ENCODE measurements around the gene ZBTB45. TPM values are rescaled to one million over a fixed set of nuclear protein-coding genes. Genes with fewer than 3 reads are reported as not detected.

Gene ZBTB45
- polyA plus RNA-seq, 3 donors: 2.2 to 5.3 (median 2.6) TPM

DNA sequence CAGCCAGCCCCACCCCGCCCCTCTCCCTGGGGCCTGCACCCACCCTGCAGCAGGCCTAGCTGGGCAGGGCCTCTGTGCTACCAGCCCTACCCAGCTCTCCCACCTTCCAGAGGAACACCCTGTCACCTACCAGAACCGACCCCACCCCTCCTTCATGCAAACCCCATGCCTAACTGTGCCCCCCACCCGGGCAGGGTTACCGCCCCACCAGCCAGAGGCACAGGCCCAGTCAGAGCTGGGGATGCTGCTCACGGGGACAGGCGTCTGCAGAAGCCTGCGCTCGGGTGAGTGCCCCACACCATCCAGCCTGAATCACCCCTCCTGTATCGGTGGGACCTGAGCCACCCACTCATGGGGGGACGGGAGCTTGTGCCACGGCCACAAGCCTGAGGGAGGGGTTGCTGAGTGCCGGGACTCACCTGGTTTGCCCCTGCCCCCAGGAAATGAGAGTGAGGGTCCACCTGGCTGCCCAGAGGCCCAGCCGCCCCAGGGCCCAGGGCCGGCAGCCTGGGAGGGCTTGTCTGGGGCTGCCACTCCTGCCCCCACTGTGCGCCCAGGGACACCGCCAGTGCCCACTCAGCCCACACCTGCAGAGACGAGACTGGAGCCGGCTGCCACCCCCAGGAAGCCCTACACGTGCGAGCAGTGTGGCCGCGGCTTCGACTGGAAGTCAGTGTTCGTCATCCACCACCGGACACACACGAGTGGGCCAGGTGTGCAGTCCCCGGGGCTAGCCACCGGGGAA, 39.7 kb downstream of the ZBTB45 start:
- no peaks in the 10 kb centered on the region for H4K20me1 ChIP-seq (ENCODE audit: insufficient read depth, low read length)
- intact Hi-C loops (cut with micrococcal nuclease): no loop called here
- H3K27me3 ChIP-seq (ENCODE audit: control insufficient read depth in 2 of 2, insufficient read depth in 2 of 2, low read length in 2 of 2): no peaks in the 10 kb centered on the region
- TF ChIP-seq, protein P1, sequence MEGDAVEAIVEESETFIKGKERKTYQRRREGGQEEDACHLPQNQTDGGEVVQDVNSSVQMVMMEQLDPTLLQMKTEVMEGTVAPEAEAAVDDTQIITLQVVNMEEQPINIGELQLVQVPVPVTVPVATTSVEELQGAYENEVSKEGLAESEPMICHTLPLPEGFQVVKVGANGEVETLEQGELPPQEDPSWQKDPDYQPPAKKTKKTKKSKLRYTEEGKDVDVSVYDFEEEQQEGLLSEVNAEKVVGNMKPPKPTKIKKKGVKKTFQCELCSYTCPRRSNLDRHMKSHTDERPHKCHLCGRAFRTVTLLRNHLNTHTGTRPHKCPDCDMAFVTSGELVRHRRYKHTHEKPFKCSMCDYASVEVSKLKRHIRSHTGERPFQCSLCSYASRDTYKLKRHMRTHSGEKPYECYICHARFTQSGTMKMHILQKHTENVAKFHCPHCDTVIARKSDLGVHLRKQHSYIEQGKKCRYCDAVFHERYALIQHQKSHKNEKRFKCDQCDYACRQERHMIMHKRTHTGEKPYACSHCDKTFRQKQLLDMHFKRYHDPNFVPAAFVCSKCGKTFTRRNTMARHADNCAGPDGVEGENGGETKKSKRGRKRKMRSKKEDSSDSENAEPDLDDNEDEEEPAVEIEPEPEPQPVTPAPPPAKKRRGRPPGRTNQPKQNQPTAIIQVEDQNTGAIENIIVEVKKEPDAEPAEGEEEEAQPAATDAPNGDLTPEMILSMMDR (IDR thresholded peaks at IDR 0.05): no peak
- H3K36me3 ChIP-seq (replicated peaks in 1 of 2; ENCODE audit: control insufficient read depth in 1 of 2, insufficient read depth in 2 of 2, low read length in 2 of 2): peaks cover 0 to 6% of the 10 kb centered on the region in 2 donors
- DNase-seq: no peak
- H2AFZ ChIP-seq (ENCODE audit: insufficient read depth, low read depth, low read length, poor library complexity, severe bottlenecking): no peak overlapping the region
- peaks cover 14 to 18% of the 10 kb centered on the region in 2 donors for H3K4me1 ChIP-seq (ENCODE audit: control insufficient read depth in 1 of 2, insufficient read depth in 2 of 2, low read length in 2 of 2)
- no peak overlapping the region for H3K9ac ChIP-seq (ENCODE audit: insufficient read depth, low read length, poor library complexity, severe bottlenecking)
- no peak overlapping the region for H3K4me3 Mint-ChIP-seq
- H3K9me3 ChIP-seq (replicated peaks in 1 of 2; ENCODE audit: control insufficient read depth in 1 of 2, insufficient read depth in 1 of 2, low read length in 2 of 2): no peaks in the 10 kb centered on the region
- H3K79me2 ChIP-seq (ENCODE audit: insufficient read depth, low read length): no peaks in the 10 kb centered on the region
- H3K27ac Mint-ChIP-seq: no peak overlapping the region
- peaks cover 13% of the 10 kb centered on the region for H3K4me1 Mint-ChIP-seq
- peaks cover 3 to 8% of the 10 kb centered on the region in 2 donors for H3K36me3 Mint-ChIP-seq
- no peak overlapping the region for H3K4me2 ChIP-seq (replicated peaks; ENCODE audit: extremely low read depth, low read length, poor library complexity, severe bottlenecking)
- peaks cover 0 to 6% (median 2%) of the 10 kb centered on the region in 3 donors for H3K27me3 Mint-ChIP-seq (ENCODE audit: low read depth in 3 of 3)
- no peak overlapping the region for H3K27ac ChIP-seq (ENCODE audit: low read depth in 1 of 2, low read length in 2 of 2)
- 94% methylated on average over 28 of the region's 28 CpGs for WGBS (ENCODE audit: insufficient coverage)
- no peaks in the 10 kb centered on the region for H3K9me3 Mint-ChIP-seq
- no peak overlapping the region for H3K4me3 ChIP-seq (replicated peaks in 1 of 3; ENCODE audit: low read depth in 2 of 3, low read length in 3 of 3)

DNA sequence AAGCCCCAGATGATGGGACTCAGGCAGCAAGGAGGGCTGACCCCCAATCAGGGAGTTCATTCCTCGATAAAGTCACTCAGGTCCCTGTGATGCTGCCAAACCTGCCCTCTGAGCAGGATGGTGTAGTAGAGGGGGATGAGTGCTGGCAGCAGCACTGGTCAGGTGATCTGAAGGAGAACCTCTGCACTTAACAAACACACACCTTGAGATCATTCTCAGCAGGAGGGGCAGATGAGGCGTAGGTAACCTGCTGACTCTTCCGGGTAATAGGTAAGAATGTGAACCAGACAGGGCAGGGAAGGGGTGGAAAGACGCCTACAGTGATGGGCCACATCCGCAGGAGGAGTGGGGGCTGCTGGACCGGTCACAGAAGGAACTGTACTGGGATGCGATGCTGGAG, 40.3 kb downstream of the ZBTB45 start:
- Mint-ChIP-seq H3K27ac (no peak overlapping the region), H3K4me1 (peaks cover 17% of the 10 kb centered on the region), H3K4me3 (no peak overlapping the region), H3K36me3 (peaks cover 3 to 8% of the 10 kb centered on the region in 2 donors), H3K27me3 (ENCODE audit: low read depth in 3 of 3) (peaks cover 0 to 6% (median 2%) of the 10 kb centered on the region in 3 donors), H3K9me3 (no peaks in the 10 kb centered on the region)
- no peak overlapping the region for H2AFZ ChIP-seq (ENCODE audit: insufficient read depth, low read depth, low read length, poor library complexity, severe bottlenecking)
- intact Hi-C loops (cut with micrococcal nuclease): no loop called here
- H3K36me3 ChIP-seq (replicated peaks in 1 of 2; ENCODE audit: control insufficient read depth in 1 of 2, insufficient read depth in 2 of 2, low read length in 2 of 2): peaks cover 0 to 6% of the 10 kb centered on the region in 2 donors
- no peak overlapping the region for H3K4me2 ChIP-seq (replicated peaks; ENCODE audit: extremely low read depth, low read length, poor library complexity, severe bottlenecking)
- H3K4me1 ChIP-seq (ENCODE audit: control insufficient read depth in 1 of 2, insufficient read depth in 2 of 2, low read length in 2 of 2): peaks cover 14 to 21% of the 10 kb centered on the region in 2 donors
- H4K20me1 ChIP-seq (ENCODE audit: insufficient read depth, low read length): no peaks in the 10 kb centered on the region
- no peaks in the 10 kb centered on the region for H3K27me3 ChIP-seq (ENCODE audit: control insufficient read depth in 2 of 2, insufficient read depth in 2 of 2, low read length in 2 of 2)
- H3K27ac ChIP-seq (ENCODE audit: low read depth in 1 of 2, low read length in 2 of 2): no peak overlapping the region
- H3K79me2 ChIP-seq (ENCODE audit: insufficient read depth, low read length): no peaks in the 10 kb centered on the region
- DNase-seq: no peak
- TF ChIP-seq, protein P1 (IDR thresholded peaks at IDR 0.05): no peak
- WGBS (ENCODE audit: insufficient coverage): 96% methylated on average over 6 of the region's 7 CpGs
- H3K9ac ChIP-seq (ENCODE audit: insufficient read depth, low read length, poor library complexity, severe bottlenecking): no peak overlapping the region
- H3K9me3 ChIP-seq (replicated peaks in 1 of 2; ENCODE audit: control insufficient read depth in 1 of 2, insufficient read depth in 1 of 2, low read length in 2 of 2): no peaks in the 10 kb centered on the region
- no peak overlapping the region for H3K4me3 ChIP-seq (replicated peaks in 1 of 3; ENCODE audit: low read depth in 2 of 3, low read length in 3 of 3)

All from CD14-positive monocyte (primary cell).